Thymus (tissue), 11 donors: ENCODE data around the gene VPS35L. TPM values are rescaled to one million over a fixed set of nuclear protein-coding genes. Genes with fewer than 3 reads are reported as not detected.

Source experiments
- DNase-seq, 9 donors: peaks; one replicate each; pipeline ENCODE4 v3.0.0-alpha.2; 2013; ENCODE audit warnings: low spot score in 9 of 9, low read depth in 6 of 9, missing footprints in 1 of 9
- H3K27ac ChIP-seq, 2 donors: one replicate each; pipeline ENCODE4 v1.5.1; 2013; ENCODE audit warnings: control low read depth in 1 of 2, low read depth in 1 of 2, low read length in 1 of 2, mild to moderate bottlenecking in 1 of 2, moderate library complexity in 1 of 2
- H3K27me3 ChIP-seq, 2 donors: one replicate each; pipeline ENCODE4 v1.5.1; 2013; ENCODE audit warnings: low read length in 1 of 2; ENCODE audit not compliant: control insufficient read depth in 2 of 2, insufficient read depth in 1 of 2
- H3K36me3 ChIP-seq, 2 donors: one replicate each; pipeline ENCODE4 v1.5.1; 2013; ENCODE audit warnings: low read length in 1 of 2, mild to moderate bottlenecking in 1 of 2, moderate library complexity in 1 of 2; ENCODE audit not compliant: control insufficient read depth in 2 of 2, insufficient read depth in 2 of 2
- H3K4me1 ChIP-seq, 2 donors: one replicate each; pipeline ENCODE4 v1.5.1; 2013; ENCODE audit warnings: low read length in 2 of 2; ENCODE audit not compliant: control insufficient read depth in 2 of 2, insufficient read depth in 2 of 2
- H3K4me3 ChIP-seq, 2 donors: one replicate each; pipeline ENCODE4 v1.5.1; 2013; ENCODE audit warnings: low read length in 2 of 2, control low read depth in 1 of 2, mild to moderate bottlenecking in 1 of 2
- H3K9me3 ChIP-seq, 2 donors: one replicate each; pipeline ENCODE4 v1.5.1; 2013; ENCODE audit warnings: low read length in 1 of 2, mild to moderate bottlenecking in 1 of 2; ENCODE audit not compliant: control insufficient read depth in 2 of 2, insufficient read depth in 1 of 2
- WGBS: extraction: QIAGEN DNeasy Blood & Tissue Kit; methylation state at CpG from one replicate; pipeline ENCODE4 v1.1.7; 2013; 5-methylcytosine and 5-hydroxymethylcytosine counted together
- polyA plus RNA-seq: library from polyadenylated mRNA; stranded (reverse); fragments of 200-250 nt; gene quantifications from one replicate; pipeline ENCODE4 v1.2.3, GENCODE V29; 2013
- total RNA-seq: library from RNA; stranded (reverse); fragments of 120-200 nt; gene quantifications from one replicate; pipeline ENCODE4 v1.2.4, GENCODE V29; 2013
- donor health status: healthy.

The VPS35L gene
- total and polyA plus RNA-seq, 2 donors, result 19.5 to 23.7 TPM

DNA sequence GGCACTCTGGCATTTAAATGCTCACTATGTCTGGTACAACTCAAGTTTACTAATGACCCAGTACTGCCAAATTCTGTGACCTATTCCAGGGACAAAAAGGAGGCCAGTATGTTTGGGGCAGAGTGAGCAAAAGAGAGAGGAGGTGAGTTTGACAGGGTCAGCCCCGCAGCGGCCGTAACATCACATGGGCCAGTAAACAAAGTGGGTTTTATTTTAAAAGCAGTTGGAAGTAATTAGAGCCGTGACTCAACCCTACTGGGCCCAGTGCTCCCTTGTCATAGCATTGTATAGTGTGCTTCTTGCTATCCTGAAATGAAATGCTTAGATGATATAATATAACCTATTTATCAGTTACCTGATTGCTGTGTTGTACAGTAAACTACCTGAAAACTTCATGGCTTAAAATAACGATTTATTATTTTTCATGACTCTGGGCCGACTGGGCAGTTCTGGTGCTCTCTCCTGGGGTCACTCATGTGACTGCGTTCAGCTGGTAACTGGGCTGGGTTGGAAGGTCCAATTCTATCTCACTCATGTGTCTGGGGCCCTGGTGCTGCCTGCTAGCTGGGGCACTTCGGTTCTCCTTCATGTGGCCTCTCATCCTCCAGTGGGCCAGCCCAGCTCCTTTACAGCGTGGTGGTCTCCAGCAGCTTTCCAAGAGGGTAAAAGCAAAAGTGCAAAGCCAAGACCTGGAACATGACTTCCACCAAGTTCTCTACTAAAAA lies 189.9 kb downstream of the VPS35L start:
- 96% methylated on average over 9 of the region's 9 CpGs for WGBS
- H3K9me3 ChIP-seq, result no peaks in the 10 kb centered on the region
- no peaks in the 10 kb centered on the region for H3K36me3 ChIP-seq
- H3K27ac ChIP-seq, result no peak overlapping the region
- no peak for DNase-seq
- no peaks in the 10 kb centered on the region for H3K4me1 ChIP-seq
- H3K27me3 ChIP-seq, result no peaks in the 10 kb centered on the region
- no peak overlapping the region for H3K4me3 ChIP-seq

DNA sequence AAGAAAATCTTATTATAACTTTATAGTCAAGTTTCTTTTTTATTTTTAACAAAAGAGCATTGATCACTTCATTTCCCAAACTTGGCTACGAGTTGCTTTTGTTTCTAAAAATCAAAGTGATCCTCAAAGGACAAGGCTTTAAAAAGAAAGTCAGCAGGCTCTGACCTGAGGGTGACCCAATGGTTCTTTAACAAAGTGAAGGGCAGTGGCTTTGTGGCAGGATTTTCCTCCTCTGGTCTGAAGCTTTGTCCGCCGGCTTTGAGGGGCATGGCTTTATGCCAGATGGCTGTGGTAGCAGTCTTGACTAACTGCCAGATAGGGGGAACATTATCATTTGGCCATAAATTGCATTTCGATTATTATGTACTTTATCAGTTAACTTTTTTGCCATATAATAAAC lies 191.1 kb downstream of the VPS35L start:
- H3K4me3 ChIP-seq, result no peak overlapping the region
- no peaks in the 10 kb centered on the region for H3K4me1 ChIP-seq
- no peak for DNase-seq
- H3K27me3 ChIP-seq, result no peaks in the 10 kb centered on the region
- no peak overlapping the region for H3K27ac ChIP-seq
- 52% methylated on average over 4 of the region's 4 CpGs for WGBS
- no peaks in the 10 kb centered on the region for H3K36me3 ChIP-seq
- no peaks in the 10 kb centered on the region for H3K9me3 ChIP-seq

DNA sequence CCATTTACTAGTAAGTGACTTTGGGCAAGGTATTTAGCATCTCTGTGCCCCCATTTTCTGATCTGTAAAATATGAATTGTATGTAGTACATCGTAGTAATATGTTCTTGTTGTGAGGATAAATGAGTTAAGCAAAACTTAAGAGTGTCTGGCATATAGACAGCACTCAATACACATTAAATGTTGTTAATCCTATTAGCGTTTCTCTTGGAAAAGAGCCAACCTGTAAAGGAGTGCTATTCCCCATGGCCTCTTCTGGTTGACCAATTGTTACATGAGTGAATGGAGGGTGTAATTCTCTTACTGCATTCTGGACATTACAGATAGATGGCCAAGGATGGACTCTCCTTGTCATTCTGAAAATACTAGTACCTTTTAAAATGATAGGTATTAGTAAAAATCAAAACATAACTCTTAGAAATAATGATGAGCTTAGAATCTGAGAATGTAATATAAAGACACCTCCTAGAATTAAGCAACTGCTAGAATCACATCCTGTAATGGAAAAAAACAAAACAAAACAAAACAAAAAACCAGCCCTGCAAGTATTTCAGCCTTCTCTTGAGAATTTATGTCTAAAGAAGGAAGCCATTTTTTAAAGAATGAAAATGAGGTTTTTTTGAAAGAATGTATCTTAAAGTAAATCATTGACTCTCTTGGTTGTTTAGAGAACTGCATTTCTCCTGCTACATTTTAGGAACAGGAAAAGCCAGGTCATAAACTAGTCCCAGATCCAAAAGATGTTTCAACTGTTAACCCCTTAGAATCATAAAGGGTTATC lies 193.1 kb downstream of the VPS35L start:
- no peak overlapping the region for H3K4me3 ChIP-seq
- no peaks in the 10 kb centered on the region for H3K4me1 ChIP-seq
- H3K9me3 ChIP-seq, result no peaks in the 10 kb centered on the region
- 90% methylated on average over 2 of the region's 2 CpGs for WGBS
- H3K27me3 ChIP-seq, result no peaks in the 10 kb centered on the region
- H3K36me3 ChIP-seq, result no peaks in the 10 kb centered on the region
- no peak overlapping the region for H3K27ac ChIP-seq
- no peak for DNase-seq

DNA sequence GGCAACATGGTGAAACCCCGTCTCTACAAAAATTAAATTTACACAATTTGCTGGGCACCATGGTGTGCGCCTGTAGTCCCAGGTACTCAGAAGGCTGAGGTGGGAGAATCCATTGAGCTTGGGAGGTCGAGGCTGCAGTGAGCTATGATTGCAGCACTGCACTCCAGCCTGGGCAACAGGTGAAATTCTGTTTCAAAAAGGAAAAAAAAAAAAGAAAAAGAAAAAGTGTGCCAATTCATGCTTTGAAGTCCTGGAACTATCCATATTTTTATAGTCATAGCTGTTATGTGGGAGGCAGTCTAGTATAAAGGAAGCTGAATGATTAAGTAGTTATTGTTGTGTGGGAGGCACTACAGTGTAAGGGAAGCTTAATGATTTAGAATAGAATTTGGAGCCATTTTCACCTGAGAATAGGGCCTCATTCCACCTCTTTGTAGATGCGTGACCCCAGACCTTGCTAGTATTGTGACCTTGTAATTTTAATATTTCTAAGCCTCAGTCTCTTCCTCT lies 194.1 kb downstream of the VPS35L start:
- Histone ChIP-seq H3K27me3 (no peaks in the 10 kb centered on the region), H3K9me3 (no peaks in the 10 kb centered on the region), H3K4me3 (no peak overlapping the region), H3K27ac (no peak overlapping the region), H3K36me3 (no peaks in the 10 kb centered on the region), H3K4me1 (no peaks in the 10 kb centered on the region)
- DNase-seq, result no peak
- 97% methylated on average over 4 of the region's 4 CpGs for WGBS

Other genes starting within 250 kb of the VPS35L start
- gene TMC5, start 137.8 kb upstream of the VPS35L start, total RNA-seq, result under 0.01 TPM
- 0.09 TPM for gene TMC5, start 137.8 kb upstream of the VPS35L start, polyA plus RNA-seq
- gene GDE1, start 33.6 kb upstream of the VPS35L start, total RNA-seq, result 19.7 TPM
- 26.0 TPM for gene GDE1, start 33.6 kb upstream of the VPS35L start, polyA plus RNA-seq
- 12.9 TPM for gene CCP110, start 31.8 kb upstream of the VPS35L start, total RNA-seq
- gene CCP110, start 31.8 kb upstream of the VPS35L start, polyA plus RNA-seq, result 8.6 TPM
- gene KNOP1, start 162.5 kb downstream of the VPS35L start, total RNA-seq, result 16.4 TPM
- 10.0 TPM for gene KNOP1, start 162.5 kb downstream of the VPS35L start, polyA plus RNA-seq
- gene IQCK, start 162.6 kb downstream of the VPS35L start, total RNA-seq, result 3.7 TPM
- 10.2 TPM for gene IQCK, start 162.6 kb downstream of the VPS35L start, polyA plus RNA-seq